CD14-positive monocyte (primary cell): ENCODE results near the gene ESYT1. TPM values are rescaled to one million over a fixed set of nuclear protein-coding genes. Genes with fewer than 3 reads are reported as not detected.
A peak's percentile ranks its signal among the peaks of the same experiment; 100 is the strongest.

Experiments
- DNase-seq, 3 donors: peaks; one replicate each; pipeline ENCODE4 v3.0.0-alpha.2; 2011 to 2022
- H2AFZ ChIP-seq: 2 replicates; pipeline ENCODE4 v1.6.0; 2012; ENCODE audit warnings: mild to moderate bottlenecking, low read depth, low read length, inconsistent platforms; ENCODE audit not compliant: insufficient read depth, poor library complexity, severe bottlenecking
- H3K27ac ChIP-seq, 2 donors: 1 replicate in 1 of 2; 2 replicates in 1 of 2; pipeline ENCODE4 v1.5.1; 2012 to 2013; ENCODE audit warnings: low read length in 2 of 2, control low read depth in 1 of 2, inconsistent platforms in 1 of 2, low read depth in 1 of 2, mild to moderate bottlenecking in 1 of 2
- H3K27me3 ChIP-seq, 2 donors: one replicate each; pipeline versions ENCODE4 v1.6.0 to v1.6.1; 2011 to 2013; ENCODE audit warnings: low read length in 2 of 2; ENCODE audit not compliant: control insufficient read depth in 2 of 2, insufficient read depth in 2 of 2
- H3K36me3 ChIP-seq, 2 donors: replicated peaks in 1 of 2; 1 replicate in 1 of 2; 2 replicates in 1 of 2; pipeline versions ENCODE4 v1.5.1 to v1.6.1; 2012 to 2013; ENCODE audit warnings: low read length in 2 of 2, control low read depth in 1 of 2, inconsistent platforms in 1 of 2, mild to moderate bottlenecking in 1 of 2; ENCODE audit not compliant: insufficient read depth in 2 of 2, control insufficient read depth in 1 of 2
- H3K4me1 ChIP-seq, 2 donors: 1 replicate in 1 of 2; 2 replicates in 1 of 2; pipeline versions ENCODE4 v1.5.1 to v1.6.1; 2012 to 2013; ENCODE audit warnings: low read length in 2 of 2, control low read depth in 1 of 2, inconsistent platforms in 1 of 2, mild to moderate bottlenecking in 1 of 2, moderate library complexity in 1 of 2; ENCODE audit not compliant: insufficient read depth in 2 of 2, control insufficient read depth in 1 of 2
- H3K4me2 ChIP-seq: replicated peaks from 2 replicates; pipeline ENCODE3; 2012; ENCODE audit warnings: low read length, moderate library complexity, mild to moderate bottlenecking; ENCODE audit not compliant: poor library complexity, severe bottlenecking; ENCODE audit errors: extremely low read depth
- H3K4me3 ChIP-seq, 3 experiments: fragments of 200-600 bp in 1 of 3; sonication (generic) in 1 of 3; replicated peaks in 1 of 3; 1 replicate in 2 of 3; 2 replicates in 1 of 3; pipeline ENCODE4 v1.5.1; 2011 to 2013; ENCODE audit warnings: low read length in 3 of 3, mild to moderate bottlenecking in 3 of 3, control low read depth in 2 of 3, low read depth in 2 of 3, inconsistent platforms in 1 of 3, moderate library complexity in 1 of 3
- H3K79me2 ChIP-seq: 2 replicates; pipeline ENCODE4 v1.6.0; 2012; ENCODE audit warnings: mild to moderate bottlenecking, control low read depth, inconsistent platforms, low read length, moderate library complexity; ENCODE audit not compliant: insufficient read depth
- H3K9ac ChIP-seq: 2 replicates; pipeline ENCODE4 v1.6.0; 2017; ENCODE audit warnings: low read length, mild to moderate bottlenecking; ENCODE audit not compliant: insufficient read depth, poor library complexity, severe bottlenecking
- H3K9me3 ChIP-seq, 2 donors: replicated peaks in 1 of 2; 1 replicate in 1 of 2; 2 replicates in 1 of 2; pipeline versions ENCODE4 v1.5.1 to v1.6.1; 2012 to 2013; ENCODE audit warnings: low read length in 2 of 2, control low read depth in 1 of 2; ENCODE audit not compliant: control insufficient read depth in 1 of 2, insufficient read depth in 1 of 2
- H4K20me1 ChIP-seq: 2 replicates; pipeline ENCODE4 v1.6.0; 2012; ENCODE audit warnings: mild to moderate bottlenecking, low read length, control low read depth, moderate library complexity; ENCODE audit not compliant: insufficient read depth
- H3K27ac Mint-ChIP-seq, 7 donors: one replicate each; pipeline ENCODE4 v1.8.0; 2020; ENCODE audit warnings: mild to moderate bottlenecking in 7 of 7, mixed read lengths in 7 of 7, moderate library complexity in 6 of 7, inconsistent platforms in 2 of 7
- H3K27me3 Mint-ChIP-seq, 3 donors: one replicate each; pipeline ENCODE4 v1.8.0; 2021 to 2022; ENCODE audit warnings: low read depth in 3 of 3, mild to moderate bottlenecking in 3 of 3, mixed read lengths in 3 of 3, moderate library complexity in 3 of 3, inconsistent platforms in 1 of 3
- H3K36me3 Mint-ChIP-seq, 2 donors: one replicate each; pipeline ENCODE4 v1.8.0; 2020; ENCODE audit warnings: mixed read lengths in 2 of 2, inconsistent platforms in 1 of 2, mild to moderate bottlenecking in 1 of 2
- H3K4me1 Mint-ChIP-seq: one replicate; pipeline ENCODE4 v1.8.0; 2020; ENCODE audit warnings: mild to moderate bottlenecking, mixed read lengths
- H3K4me3 Mint-ChIP-seq, 2 donors: one replicate each; pipeline ENCODE4 v1.8.0; 2020; ENCODE audit warnings: mild to moderate bottlenecking in 2 of 2, mixed read lengths in 2 of 2, moderate library complexity in 1 of 2
- H3K9me3 Mint-ChIP-seq, 7 donors: one replicate each; pipeline ENCODE4 v1.8.0; 2020 to 2022; ENCODE audit warnings: mixed read lengths in 7 of 7, mild to moderate bottlenecking in 6 of 7, moderate library complexity in 6 of 7, inconsistent platforms in 2 of 7
- WGBS: methylation state at CpG from one replicate; pipeline ENCODE4 v1.1.5; 2013; ENCODE audit warnings: missing lambda C conversion rate; ENCODE audit not compliant: insufficient coverage; 5-methylcytosine and 5-hydroxymethylcytosine counted together
- intact Hi-C, 2 donors: fragments of 100-400 bp; cut with micrococcal nuclease; formaldehyde crosslinking; loops; one replicate each; pipeline versions ENCODE4 v1.15.0 to v1.15.1; 2023
- polyA plus RNA-seq, 3 donors: library from polyadenylated mRNA; depleted of rRNA in 1 of 3; unstranded in 2 of 3; stranded (reverse) in 1 of 3; fragments of 300-500 nt in 2 of 3; fragments of >200 nt in 1 of 3; fragmentation: Illumina TruSeq in 2 of 3; gene quantifications; 1 replicate in 2 of 3; 2 replicates in 1 of 3; pipeline ENCODE4 v1.2.3, GENCODE V29; 2012 to 2021
- TF ChIP-seq, protein P1 (sequence below): fragments of 200-600 bp; IDR thresholded peaks from one replicate; pipeline ENCODE4 v1.8.0; 2022; ENCODE audit warnings: antibody characterized with exemption, mild to moderate bottlenecking

Gene ESYT1
- polyA plus RNA-seq, 3 donors = 74.2 to 81.1 (median 74.6) TPM

DNA sequence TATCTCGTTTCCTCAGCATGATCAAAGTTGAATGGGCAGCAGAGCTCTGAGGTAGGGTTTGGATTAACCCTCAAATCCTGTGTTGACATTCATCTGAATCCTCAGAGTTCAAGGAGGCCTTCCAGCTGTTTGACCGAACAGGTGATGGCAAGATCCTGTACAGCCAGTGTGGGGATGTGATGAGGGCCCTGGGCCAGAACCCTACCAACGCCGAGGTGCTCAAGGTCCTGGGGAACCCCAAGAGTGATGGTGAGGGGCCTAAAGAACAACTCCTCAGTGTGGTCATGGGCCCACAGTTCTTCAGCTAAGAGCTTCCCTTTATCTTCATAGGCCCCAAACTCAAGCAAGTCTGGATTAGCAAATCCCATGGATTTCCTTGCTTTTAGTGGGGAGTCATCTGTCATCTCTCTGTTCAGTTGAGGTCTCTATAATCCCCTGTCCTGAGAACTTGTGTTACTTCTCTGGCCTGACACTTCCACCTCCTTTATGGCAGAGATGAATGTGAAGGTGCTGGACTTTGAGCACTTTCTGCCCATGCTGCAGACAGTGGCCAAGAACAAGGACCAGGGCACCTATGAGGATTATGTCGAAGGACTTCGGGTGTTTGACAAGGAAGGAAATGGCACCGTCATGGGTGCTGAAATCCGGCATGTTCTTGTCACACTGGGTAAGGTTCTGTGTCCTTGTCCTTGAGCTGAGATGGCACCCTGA is 31.6 kb downstream of the ESYT1 start:
- H3K9me3 Mint-ChIP-seq = no peaks in the 10 kb centered on the region
- Histone ChIP-seq H4K20me1 (peaks cover 60% of the 10 kb centered on the region), H3K79me2 (peaks cover 54% of the 10 kb centered on the region), H3K4me1 (peaks cover 35 to 43% of the 10 kb centered on the region in 2 donors), H3K27ac (peak overlapping the region; percentile 90 to 94), H3K4me2 (peak overlapping the region; percentile 95), H3K4me3 (peak overlapping the region; percentile 77 to 96 (median 84)), H3K36me3 (peaks cover 45 to 49% of the 10 kb centered on the region in 2 donors), H3K9me3 (no peaks in the 10 kb centered on the region), H2AFZ (no peak overlapping the region), H3K9ac (peak overlapping the region; percentile 85), H3K27me3 (no peaks in the 10 kb centered on the region)
- no peak for DNase-seq
- H3K4me1 Mint-ChIP-seq = peaks cover 36% of the 10 kb centered on the region
- peaks cover 48 to 53% of the 10 kb centered on the region in 2 donors for H3K36me3 Mint-ChIP-seq
- peaks cover 0 to 3% (median 2%) of the 10 kb centered on the region in 3 donors for H3K27me3 Mint-ChIP-seq
- peak overlapping the region; percentile 97 to 99 (median 98) for H3K27ac Mint-ChIP-seq
- intact Hi-C loops = loop anchor here (2.0 to 5.0 kb wide), 5 partner anchors 29 to 63 kb away; partner anchors contain the start of genes ESYT1 (in 1 of the 2), SMARCC2 (in 1 of the 2) and ZC3H10 (in 1 of the 2)
- H3K4me3 Mint-ChIP-seq = peak overlapping the region; percentile 97 to 99
- WGBS = no CpG with 5 or more reads among the region's 8 CpGs
- TF ChIP-seq, protein P1, sequence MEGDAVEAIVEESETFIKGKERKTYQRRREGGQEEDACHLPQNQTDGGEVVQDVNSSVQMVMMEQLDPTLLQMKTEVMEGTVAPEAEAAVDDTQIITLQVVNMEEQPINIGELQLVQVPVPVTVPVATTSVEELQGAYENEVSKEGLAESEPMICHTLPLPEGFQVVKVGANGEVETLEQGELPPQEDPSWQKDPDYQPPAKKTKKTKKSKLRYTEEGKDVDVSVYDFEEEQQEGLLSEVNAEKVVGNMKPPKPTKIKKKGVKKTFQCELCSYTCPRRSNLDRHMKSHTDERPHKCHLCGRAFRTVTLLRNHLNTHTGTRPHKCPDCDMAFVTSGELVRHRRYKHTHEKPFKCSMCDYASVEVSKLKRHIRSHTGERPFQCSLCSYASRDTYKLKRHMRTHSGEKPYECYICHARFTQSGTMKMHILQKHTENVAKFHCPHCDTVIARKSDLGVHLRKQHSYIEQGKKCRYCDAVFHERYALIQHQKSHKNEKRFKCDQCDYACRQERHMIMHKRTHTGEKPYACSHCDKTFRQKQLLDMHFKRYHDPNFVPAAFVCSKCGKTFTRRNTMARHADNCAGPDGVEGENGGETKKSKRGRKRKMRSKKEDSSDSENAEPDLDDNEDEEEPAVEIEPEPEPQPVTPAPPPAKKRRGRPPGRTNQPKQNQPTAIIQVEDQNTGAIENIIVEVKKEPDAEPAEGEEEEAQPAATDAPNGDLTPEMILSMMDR = no peak

DNA sequence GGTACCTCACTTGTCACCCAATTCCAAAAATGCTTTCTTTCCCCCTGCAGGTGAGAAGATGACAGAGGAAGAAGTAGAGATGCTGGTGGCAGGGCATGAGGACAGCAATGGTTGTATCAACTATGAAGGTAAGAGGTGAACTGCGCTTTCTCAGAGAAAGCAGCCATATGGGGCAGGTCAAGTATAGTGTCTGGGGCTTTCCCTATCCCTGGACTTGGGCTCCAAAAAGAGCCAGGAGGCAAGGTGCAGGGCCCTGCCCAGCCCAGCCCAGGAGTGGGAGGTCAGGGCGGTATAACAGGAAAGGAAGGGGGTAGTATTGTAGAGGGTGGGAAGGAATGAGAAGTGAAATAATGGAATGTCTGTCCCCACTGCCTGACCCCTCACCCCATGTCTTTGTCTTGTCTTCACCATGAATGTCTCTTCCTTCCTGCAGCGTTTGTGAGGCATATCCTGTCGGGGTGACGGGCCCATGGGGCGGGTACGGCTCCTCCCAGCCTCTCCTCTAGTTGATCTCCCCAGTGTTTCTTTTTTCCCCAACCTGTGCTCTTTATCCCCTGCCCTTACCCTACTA is 32.2 kb downstream of the ESYT1 start:
- H3K4me1 Mint-ChIP-seq = peaks cover 36% of the 10 kb centered on the region
- H3K79me2 ChIP-seq = peaks cover 54% of the 10 kb centered on the region
- peak overlapping the region; percentile 97 to 99 for H3K4me3 Mint-ChIP-seq

More for the DNA sequence above, 32.2 kb downstream of the ESYT1 start:
- Histone ChIP-seq H2AFZ (no peak overlapping the region), H3K4me3 (peak overlapping the region; percentile 77 to 96 (median 84)), H3K27me3 (no peaks in the 10 kb centered on the region), H3K4me1 (peaks cover 35 to 43% of the 10 kb centered on the region in 2 donors), H4K20me1 (peaks cover 67% of the 10 kb centered on the region), H3K27ac (peak overlapping the region; percentile 50 to 94), H3K9me3 (no peaks in the 10 kb centered on the region), H3K36me3 (peaks cover 51 to 56% of the 10 kb centered on the region in 2 donors), H3K4me2 (peak overlapping the region; percentile 95), H3K9ac (peak overlapping the region; percentile 85)
- Mint-ChIP-seq H3K27ac (peak overlapping the region; percentile 97 to 99 (median 98)), H3K9me3 (no peaks in the 10 kb centered on the region), H3K27me3 (peaks cover 0 to 3% (median 1%) of the 10 kb centered on the region in 3 donors), H3K36me3 (peaks cover 52 to 59% of the 10 kb centered on the region in 2 donors)
- DNase-seq = peak; percentile 23 to 53 (median 32)
- intact Hi-C loops = loop anchor here in 1 of 2 donors (5.0 kb wide), 1 partner anchor 33 kb away; the partner anchor contains the start of gene ESYT1
- TF ChIP-seq, protein P1 = no peak
- 43% methylated on average over 2 of the region's 7 CpGs for WGBS
